Ishikawa (cell line): ENCODE results near the gene OR5T2.

Experiments
- CEBPB ChIP-seq: IDR thresholded peaks from 2 replicates; pipeline ENCODE4 v1.6.1; 2012
- CREB1 ChIP-seq: IDR thresholded peaks from 2 replicates; pipeline ENCODE4 v1.6.1; 2012; ENCODE audit warnings: low read depth
- EGR1 ChIP-seq: IDR thresholded peaks from 2 replicates; pipeline ENCODE4 v1.6.1; 2012
- EP300 ChIP-seq: IDR thresholded peaks from 2 replicates; pipeline ENCODE4 v1.6.1; 2012; ENCODE audit warnings: borderline replicate concordance
- FOXM1 ChIP-seq: IDR thresholded peaks from 2 replicates; pipeline ENCODE4 v1.6.1; 2012; ENCODE audit warnings: low read depth, borderline replicate concordance
- NFIC ChIP-seq: IDR thresholded peaks from 2 replicates; pipeline ENCODE4 v1.6.1; 2012
- RAD21 ChIP-seq: IDR thresholded peaks from 2 replicates; pipeline ENCODE4 v1.6.1; 2012; ENCODE audit warnings: low read depth
- REST ChIP-seq: IDR thresholded peaks from 2 replicates; pipeline ENCODE4 v1.6.1; 2012; ENCODE audit warnings: low read depth, mild to moderate bottlenecking
- TAF1 ChIP-seq: IDR thresholded peaks from 2 replicates; pipeline ENCODE4 v1.6.1; 2012; ENCODE audit warnings: low read depth, mild to moderate bottlenecking
- TCF12 ChIP-seq: IDR thresholded peaks from 2 replicates; pipeline ENCODE4 v1.6.1; 2012; ENCODE audit warnings: low read depth
- TEAD4 ChIP-seq: IDR thresholded peaks from 2 replicates; pipeline ENCODE4 v1.6.1; 2012
- USF1 ChIP-seq: IDR thresholded peaks from 2 replicates; pipeline ENCODE4 v1.6.1; 2012
- YY1 ChIP-seq: IDR thresholded peaks from 2 replicates; pipeline ENCODE4 v1.6.1; 2012; ENCODE audit warnings: low read depth
- ZBTB7A ChIP-seq: IDR thresholded peaks from 2 replicates; pipeline ENCODE4 v1.6.1; 2012; ENCODE audit warnings: low read depth
- TF ChIP-seq, protein P1 (sequence below): IDR thresholded peaks from 2 replicates; pipeline ENCODE4 v1.6.1; 2012

The OR5T2 gene

DNA sequence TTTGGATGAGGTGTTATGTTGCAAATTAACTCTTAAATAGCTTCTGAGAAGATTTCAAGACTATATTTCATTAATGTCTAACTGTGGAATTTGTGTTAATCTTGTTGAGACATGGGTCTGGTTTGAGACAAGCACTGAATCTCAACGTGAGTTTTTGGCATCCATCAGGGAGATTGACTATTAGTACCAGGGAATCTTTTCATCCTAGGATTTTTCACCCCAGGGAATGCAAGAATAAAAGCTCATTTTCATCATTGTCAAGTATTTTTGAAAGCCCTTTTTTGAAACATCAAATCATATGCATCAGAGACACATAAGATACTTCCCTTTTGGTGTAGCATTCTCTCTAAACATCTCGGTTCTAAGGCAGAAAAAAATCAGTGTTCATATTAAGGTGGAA is 19.5 kb downstream of the OR5T2 start:
- no peak for TF ChIP-seq EGR1
- no peak for TF ChIP-seq TAF1
- TF ChIP-seq NFIC = no peak
- TF ChIP-seq USF1 = no peak
- TF ChIP-seq TCF12 = no peak
- no peak for TF ChIP-seq FOXM1
- TF ChIP-seq CEBPB = no peak
- TF ChIP-seq REST = no peak
- TF ChIP-seq TEAD4 = no peak

DNA sequence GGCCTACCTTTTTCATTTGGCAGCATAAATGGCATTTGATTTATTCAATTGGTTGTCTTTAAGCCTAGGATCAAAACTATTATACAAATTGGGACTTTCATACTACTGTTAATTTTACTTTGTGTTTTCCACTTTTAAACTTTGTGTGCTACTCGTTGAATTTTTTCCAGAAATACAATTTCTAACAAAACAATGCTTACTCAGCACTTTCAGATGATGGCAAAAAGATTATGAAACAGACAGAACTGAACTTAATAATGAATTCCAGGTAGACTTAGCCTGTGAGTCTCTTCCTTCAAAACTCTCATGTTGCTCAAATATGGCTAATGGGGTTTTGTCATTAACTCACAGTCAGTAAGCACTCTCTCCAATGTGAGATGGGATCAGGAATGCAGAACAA is 26.3 kb downstream of the OR5T2 start:
- no peak for TF ChIP-seq YY1
- TF ChIP-seq, protein P1, sequence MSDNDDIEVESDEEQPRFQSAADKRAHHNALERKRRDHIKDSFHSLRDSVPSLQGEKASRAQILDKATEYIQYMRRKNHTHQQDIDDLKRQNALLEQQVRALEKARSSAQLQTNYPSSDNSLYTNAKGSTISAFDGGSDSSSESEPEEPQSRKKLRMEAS = no peak

- TF ChIP-seq, protein P1 = no peak
- TF ChIP-seq USF1 (no peak), RAD21 (no peak), CREB1 (no peak), TCF12 (no peak), ZBTB7A (no peak), TEAD4 (no peak), CEBPB (no peak), EP300 (no peak), EGR1 (no peak), YY1 (no peak), FOXM1 (no peak), TAF1 (no peak), NFIC (no peak), REST (no peak)
These were observed 36.7 kb downstream of the OR5T2 start for GRCh38 chr11:56197367-56197766.

DNA sequence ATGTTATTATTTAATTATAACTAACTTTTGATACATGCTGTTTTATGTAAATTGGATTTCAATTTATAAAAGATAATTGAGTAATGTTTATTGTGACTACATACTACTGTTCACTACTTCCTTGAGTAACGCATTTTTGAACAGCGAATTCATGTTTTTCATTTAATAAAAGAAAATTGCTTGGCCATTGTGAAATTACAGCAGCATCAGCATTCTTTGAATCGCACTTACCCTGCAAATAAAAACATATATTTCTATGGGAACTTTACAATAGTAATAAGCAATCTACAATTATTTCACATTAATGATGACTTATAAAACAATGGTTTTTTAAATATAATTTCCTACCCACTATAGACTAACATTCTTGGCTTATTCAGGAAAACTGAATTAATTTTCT is 37.4 kb downstream of the OR5T2 start:
- TF ChIP-seq EGR1 (no peak), USF1 (no peak)
- TF ChIP-seq, protein P1 = no peak

GRCh38 chr11:56188602-56189001 is 45.5 kb downstream of the OR5T2 start:
- TF ChIP-seq TEAD4 = no peak
- TF ChIP-seq YY1 = no peak
- TF ChIP-seq, protein P1 = no peak
- TF ChIP-seq RAD21 = no peak
- TF ChIP-seq CREB1 = no peak
- TF ChIP-seq REST = no peak
- TF ChIP-seq ZBTB7A = no peak
- no peak for TF ChIP-seq FOXM1
- TF ChIP-seq EGR1 = no peak
